K562 (cell line): Measurements from ENCODE around the gene NRGN. TPM values are rescaled to one million over a fixed set of nuclear protein-coding genes. Genes with fewer than 3 reads are reported as not detected.

Experiments
- BRD4 ChIP-seq: fragments of 200-600 bp; sonication (generic); IDR thresholded peaks from 2 replicates; pipeline ENCODE4 v1.6.1; 2017; ENCODE audit warnings: inconsistent platforms
- COPS2 ChIP-seq: fragments of 450-650 bp; conservative IDR thresholded peaks from 2 replicates; pipeline ENCODE4 v1.6.1; 2016; ENCODE audit warnings: mild to moderate bottlenecking, moderate library complexity
- EP400 ChIP-seq: fragments of 450-650 bp; IDR thresholded peaks from 2 replicates; pipeline ENCODE4 v1.6.1; 2017; ENCODE audit warnings: antibody characterized with exemption, mild to moderate bottlenecking, moderate library complexity
- FOXA1 ChIP-seq: fragments of 450-650 bp; IDR thresholded peaks from 2 replicates; pipeline ENCODE4 v1.6.1; 2016; ENCODE audit warnings: mild to moderate bottlenecking, borderline replicate concordance
- KDM5B ChIP-seq: fragments of 200-600 bp; sonication (generic); IDR thresholded peaks from 2 replicates; pipeline ENCODE4 v1.6.1; 2012; ENCODE audit warnings: low read depth, mild to moderate bottlenecking, moderate library complexity, low read length, control low read depth, inconsistent platforms; ENCODE audit not compliant: insufficient replicate concordance
- KLF13 ChIP-seq: fragments of 450-650 bp; IDR thresholded peaks from 2 replicates; pipeline ENCODE4 v1.6.1; 2016; ENCODE audit warnings: missing genetic modification characterization, low read depth, mild to moderate bottlenecking, missing compliant biosample characterization, moderate library complexity, borderline replicate concordance
- KLF6 ChIP-seq: fragments of 250-450 bp; sonication (Bioruptor Pico); IDR thresholded peaks from 2 replicates; pipeline ENCODE4 v1.4.0; 2020; ENCODE audit warnings: mild to moderate bottlenecking, moderate library complexity, borderline replicate concordance
- LEF1 ChIP-seq: fragments of 450-650 bp; IDR thresholded peaks from 2 replicates; pipeline ENCODE4 v1.6.1; 2016; ENCODE audit warnings: mild to moderate bottlenecking
- MEF2A ChIP-seq: IDR thresholded peaks from 2 replicates; pipeline ENCODE4 v1.6.1; 2011; ENCODE audit warnings: low read depth, mild to moderate bottlenecking, low read length, moderate library complexity; ENCODE audit not compliant: control insufficient read depth
- NCOA6 ChIP-seq: fragments of 450-650 bp; IDR thresholded peaks from 2 replicates; pipeline ENCODE4 v1.6.1; 2017; ENCODE audit warnings: mild to moderate bottlenecking
- NONO ChIP-seq, 2 experiments: fragments of 200-400 bp in 1 of 2; fragments of 450-650 bp in 1 of 2; formaldehyde crosslinking in 1 of 2; IDR thresholded peaks; 2 replicates each; pipeline ENCODE4 v1.6.1; 2017; ENCODE audit warnings: low read depth in 2 of 2, mild to moderate bottlenecking in 2 of 2, moderate library complexity in 2 of 2, low read length in 1 of 2
- NR1H2 ChIP-seq: sonication (generic); formaldehyde crosslinking; IDR thresholded peaks from 2 replicates; pipeline ENCODE4 v1.4.0; 2020; ENCODE audit warnings: mild to moderate bottlenecking, missing genetic modification reagents
- PHF21A ChIP-seq: fragments of 450-650 bp; IDR thresholded peaks from 2 replicates; pipeline ENCODE4 v1.6.1; 2017; ENCODE audit warnings: low read depth, borderline replicate concordance
- SIX5 ChIP-seq, 2 experiments: IDR thresholded peaks; 2 replicates each; pipeline ENCODE4 v1.6.1; 2011; ENCODE audit warnings: low read length in 2 of 2, borderline replicate concordance in 1 of 2, low read depth in 1 of 2, mild to moderate bottlenecking in 1 of 2, moderate library complexity in 1 of 2; ENCODE audit not compliant: insufficient read depth in 1 of 2
- YBX1 ChIP-seq: fragments of 450-650 bp; IDR thresholded peaks from 2 replicates; pipeline ENCODE4 v1.7.1; 2016; ENCODE audit warnings: mild to moderate bottlenecking
- polyA plus RNA-seq, 8 experiments: library from polyadenylated mRNA; depleted of rRNA in 4 of 8; stranded (reverse) in 5 of 8; unstranded in 3 of 8; fragments of >200 nt; fragmentation: Nextera tagmentation in 2 of 8; fragmentation: Illumina TruSeq in 1 of 8; extraction: Ambion mirVana in 2 of 8; extraction: Trizol in 1 of 8; gene quantifications; 2 replicates each; pipeline versions ENCODE4 v1.2.1 to v1.2.3, GENCODE V29; 2011 to 2014; ENCODE audit warnings: inconsistent platforms in 1 of 8, missing spikeins in 1 of 8
- total RNA-seq, 7 experiments: library from RNA; depleted of rRNA in 6 of 7; stranded (reverse); fragments of >200 nt in 6 of 7; fragmentation: Illumina TruSeq in 2 of 7; extraction: Trizol in 2 of 7; gene quantifications; 2 replicates each; pipeline versions ENCODE4 v1.2.1 to v1.2.3, GENCODE V29; 2011 to 2021; ENCODE audit warnings: low replicate concordance in 1 of 7
- TF ChIP-seq, protein P1 (sequence below): sonication (generic); formaldehyde crosslinking; IDR thresholded peaks from 2 replicates; pipeline ENCODE4 v1.8.0; 2022; ENCODE audit warnings: missing genetic modification reagents, mild to moderate bottlenecking, borderline replicate concordance
- TF ChIP-seq, protein P2 (sequence below): sonication (generic); formaldehyde crosslinking; IDR thresholded peaks from 2 replicates; pipeline ENCODE4 v1.8.1; 2023; ENCODE audit warnings: mild to moderate bottlenecking, missing genetic modification reagents, moderate library complexity
- TF ChIP-seq, protein P3 (sequence below): fragments of 250-450 bp; sonication (Bioruptor Pico); IDR thresholded peaks from 2 replicates; pipeline ENCODE4 v1.4.0; 2020; ENCODE audit warnings: mild to moderate bottlenecking, moderate library complexity, borderline replicate concordance
- TF ChIP-seq, protein P4 (sequence below): sonication (generic); formaldehyde crosslinking; IDR thresholded peaks from 2 replicates; pipeline ENCODE4 v1.8.0; 2022; ENCODE audit warnings: missing genetic modification reagents, mild to moderate bottlenecking, moderate library complexity, borderline replicate concordance
- TF ChIP-seq, protein P5 (sequence below): sonication (generic); formaldehyde crosslinking; IDR thresholded peaks from 2 replicates; pipeline ENCODE4 v1.8.1; 2022; ENCODE audit warnings: missing genetic modification reagents

NRGN gene
- total and polyA plus RNA-seq, 9 of the 15 experiments (the other 6 are each of a cell fraction or from before 2014, with no cell fraction given): 0.29 to 7.8 (median 3.5) TPM; not detected in 2

DNA sequence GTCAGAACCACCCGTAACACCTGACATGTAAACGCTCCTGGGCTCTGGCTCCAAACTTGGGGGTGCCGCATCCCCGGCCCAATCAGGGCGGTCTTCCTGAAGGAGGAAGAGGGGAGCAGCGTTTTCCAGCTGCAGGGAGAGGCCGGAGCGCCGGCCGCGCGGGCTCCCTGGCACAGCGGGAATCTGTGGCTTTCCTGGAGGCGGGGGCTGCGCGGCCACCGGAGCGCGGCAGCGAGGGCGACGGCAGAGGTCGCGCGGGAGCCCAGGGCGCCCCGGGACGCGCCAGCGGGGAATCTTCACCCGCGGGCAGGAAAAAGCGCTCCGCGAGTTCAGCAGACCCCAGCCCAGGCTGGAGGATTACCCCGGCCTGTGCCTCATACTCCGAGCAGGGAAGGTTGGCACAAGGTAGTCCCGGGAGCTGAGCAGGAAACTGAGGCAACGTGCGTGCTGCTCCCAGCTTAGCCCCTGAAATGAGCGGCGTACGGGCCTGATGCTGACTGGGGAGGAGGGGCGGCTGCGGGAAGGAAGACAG is 22.9 kb downstream of the NRGN start (continued):
- TF ChIP-seq PHF21A (no peak), NCOA6 (0 out of 2 replicates have a peak, but pooled peaks have one; percentile 16), NONO (IDR thresholded peaks at IDR 0.05; ENCODE audit: low read depth in 2 of 2, low read length in 1 of 2) (no peak), KLF13 (tag) (0 out of 2 replicates have a peak, but pooled peaks have one; percentile 2), FOXA1 (no peak), YBX1 (no peak), COPS2 (no peak), KLF6 (CRISPR knock-in tag) (no peak), MEF2A (no peak), KDM5B (no peak), NR1H2 (CRISPR knock-in tag) (peak; percentile 33; the same call in 1 of the 2 replicates), SIX5 (IDR thresholded peaks at IDR 0.05; ENCODE audit: borderline replicate concordance in 1 of 2, insufficient read depth in 1 of 2, low read depth in 1 of 2, low read length in 2 of 2) (no peak), BRD4 (no peak), LEF1 (no peak), EP400 (no peak)
- TF ChIP-seq, protein P1, sequence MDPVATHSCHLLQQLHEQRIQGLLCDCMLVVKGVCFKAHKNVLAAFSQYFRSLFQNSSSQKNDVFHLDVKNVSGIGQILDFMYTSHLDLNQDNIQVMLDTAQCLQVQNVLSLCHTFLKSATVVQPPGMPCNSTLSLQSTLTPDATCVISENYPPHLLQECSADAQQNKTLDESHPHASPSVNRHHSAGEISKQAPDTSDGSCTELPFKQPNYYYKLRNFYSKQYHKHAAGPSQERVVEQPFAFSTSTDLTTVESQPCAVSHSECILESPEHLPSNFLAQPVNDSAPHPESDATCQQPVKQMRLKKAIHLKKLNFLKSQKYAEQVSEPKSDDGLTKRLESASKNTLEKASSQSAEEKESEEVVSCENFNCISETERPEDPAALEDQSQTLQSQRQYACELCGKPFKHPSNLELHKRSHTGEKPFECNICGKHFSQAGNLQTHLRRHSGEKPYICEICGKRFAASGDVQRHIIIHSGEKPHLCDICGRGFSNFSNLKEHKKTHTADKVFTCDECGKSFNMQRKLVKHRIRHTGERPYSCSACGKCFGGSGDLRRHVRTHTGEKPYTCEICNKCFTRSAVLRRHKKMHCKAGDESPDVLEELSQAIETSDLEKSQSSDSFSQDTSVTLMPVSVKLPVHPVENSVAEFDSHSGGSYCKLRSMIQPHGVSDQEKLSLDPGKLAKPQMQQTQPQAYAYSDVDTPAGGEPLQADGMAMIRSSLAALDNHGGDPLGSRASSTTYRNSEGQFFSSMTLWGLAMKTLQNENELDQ (CRISPR knock-in tag): no peak
- TF ChIP-seq, protein P2, sequence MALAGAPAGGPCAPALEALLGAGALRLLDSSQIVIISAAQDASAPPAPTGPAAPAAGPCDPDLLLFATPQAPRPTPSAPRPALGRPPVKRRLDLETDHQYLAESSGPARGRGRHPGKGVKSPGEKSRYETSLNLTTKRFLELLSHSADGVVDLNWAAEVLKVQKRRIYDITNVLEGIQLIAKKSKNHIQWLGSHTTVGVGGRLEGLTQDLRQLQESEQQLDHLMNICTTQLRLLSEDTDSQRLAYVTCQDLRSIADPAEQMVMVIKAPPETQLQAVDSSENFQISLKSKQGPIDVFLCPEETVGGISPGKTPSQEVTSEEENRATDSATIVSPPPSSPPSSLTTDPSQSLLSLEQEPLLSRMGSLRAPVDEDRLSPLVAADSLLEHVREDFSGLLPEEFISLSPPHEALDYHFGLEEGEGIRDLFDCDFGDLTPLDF (CRISPR knock-in tag): 0 out of 2 replicates have a peak, but pooled peaks have one; percentile 20
- TF ChIP-seq, protein P3, sequence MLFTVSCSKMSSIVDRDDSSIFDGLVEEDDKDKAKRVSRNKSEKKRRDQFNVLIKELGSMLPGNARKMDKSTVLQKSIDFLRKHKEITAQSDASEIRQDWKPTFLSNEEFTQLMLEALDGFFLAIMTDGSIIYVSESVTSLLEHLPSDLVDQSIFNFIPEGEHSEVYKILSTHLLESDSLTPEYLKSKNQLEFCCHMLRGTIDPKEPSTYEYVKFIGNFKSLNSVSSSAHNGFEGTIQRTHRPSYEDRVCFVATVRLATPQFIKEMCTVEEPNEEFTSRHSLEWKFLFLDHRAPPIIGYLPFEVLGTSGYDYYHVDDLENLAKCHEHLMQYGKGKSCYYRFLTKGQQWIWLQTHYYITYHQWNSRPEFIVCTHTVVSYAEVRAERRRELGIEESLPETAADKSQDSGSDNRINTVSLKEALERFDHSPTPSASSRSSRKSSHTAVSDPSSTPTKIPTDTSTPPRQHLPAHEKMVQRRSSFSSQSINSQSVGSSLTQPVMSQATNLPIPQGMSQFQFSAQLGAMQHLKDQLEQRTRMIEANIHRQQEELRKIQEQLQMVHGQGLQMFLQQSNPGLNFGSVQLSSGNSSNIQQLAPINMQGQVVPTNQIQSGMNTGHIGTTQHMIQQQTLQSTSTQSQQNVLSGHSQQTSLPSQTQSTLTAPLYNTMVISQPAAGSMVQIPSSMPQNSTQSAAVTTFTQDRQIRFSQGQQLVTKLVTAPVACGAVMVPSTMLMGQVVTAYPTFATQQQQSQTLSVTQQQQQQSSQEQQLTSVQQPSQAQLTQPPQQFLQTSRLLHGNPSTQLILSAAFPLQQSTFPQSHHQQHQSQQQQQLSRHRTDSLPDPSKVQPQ (CRISPR knock-in tag): no peak
- TF ChIP-seq, protein P4, sequence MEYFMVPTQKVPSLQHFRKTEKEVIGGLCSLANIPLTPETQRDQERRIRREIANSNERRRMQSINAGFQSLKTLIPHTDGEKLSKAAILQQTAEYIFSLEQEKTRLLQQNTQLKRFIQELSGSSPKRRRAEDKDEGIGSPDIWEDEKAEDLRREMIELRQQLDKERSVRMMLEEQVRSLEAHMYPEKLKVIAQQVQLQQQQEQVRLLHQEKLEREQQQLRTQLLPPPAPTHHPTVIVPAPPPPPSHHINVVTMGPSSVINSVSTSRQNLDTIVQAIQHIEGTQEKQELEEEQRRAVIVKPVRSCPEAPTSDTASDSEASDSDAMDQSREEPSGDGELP (CRISPR knock-in tag): 0 out of 2 replicates have a peak, but pooled peaks have one; percentile 20
- TF ChIP-seq, protein P5, sequence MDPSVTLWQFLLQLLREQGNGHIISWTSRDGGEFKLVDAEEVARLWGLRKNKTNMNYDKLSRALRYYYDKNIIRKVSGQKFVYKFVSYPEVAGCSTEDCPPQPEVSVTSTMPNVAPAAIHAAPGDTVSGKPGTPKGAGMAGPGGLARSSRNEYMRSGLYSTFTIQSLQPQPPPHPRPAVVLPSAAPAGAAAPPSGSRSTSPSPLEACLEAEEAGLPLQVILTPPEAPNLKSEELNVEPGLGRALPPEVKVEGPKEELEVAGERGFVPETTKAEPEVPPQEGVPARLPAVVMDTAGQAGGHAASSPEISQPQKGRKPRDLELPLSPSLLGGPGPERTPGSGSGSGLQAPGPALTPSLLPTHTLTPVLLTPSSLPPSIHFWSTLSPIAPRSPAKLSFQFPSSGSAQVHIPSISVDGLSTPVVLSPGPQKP (CRISPR knock-in tag): no peak
